Fibroblast of peridontal ligament (primary cell): ENCODE results near the gene ZSCAN12.

ENCODE experiments used
- DNase-seq: peaks from one replicate; pipeline ENCODE4 v3.0.0-alpha.2; 2010; ENCODE audit errors: extremely low read depth

Gene ZSCAN12

DNA sequence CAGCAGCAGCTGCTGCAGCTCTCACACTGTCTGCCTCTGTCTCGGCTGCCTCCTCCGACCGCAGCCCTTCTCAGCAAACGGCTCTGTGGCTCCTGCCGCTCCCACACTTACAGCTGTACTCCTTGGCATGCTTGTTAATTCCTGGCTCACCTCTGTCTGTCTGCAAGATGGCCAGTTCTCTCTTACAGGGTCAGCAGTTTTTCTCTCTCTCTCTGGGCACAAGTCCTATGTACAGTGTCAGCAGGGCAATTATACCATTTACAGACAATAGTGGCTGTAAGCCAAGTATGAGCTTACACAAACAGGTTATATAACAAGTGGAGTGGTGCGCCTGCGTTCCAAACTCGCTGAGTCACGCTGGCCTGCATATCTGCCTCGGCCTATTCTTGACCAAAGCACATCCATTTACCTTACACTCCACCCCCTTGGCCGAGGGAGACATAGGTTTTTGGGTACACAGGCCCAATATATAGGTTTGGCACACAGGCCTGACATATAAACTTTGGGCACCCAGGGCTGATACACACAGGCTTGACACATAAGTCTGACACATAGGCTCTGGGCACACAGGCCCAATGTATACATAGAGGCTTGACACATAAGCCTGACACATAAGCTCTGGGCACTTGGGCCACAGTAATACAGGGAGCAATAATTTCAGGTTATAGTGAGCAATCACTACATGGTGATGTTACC lies 45.4 kb downstream of the ZSCAN12 start:
- peak; percentile 31 for DNase-seq

DNA sequence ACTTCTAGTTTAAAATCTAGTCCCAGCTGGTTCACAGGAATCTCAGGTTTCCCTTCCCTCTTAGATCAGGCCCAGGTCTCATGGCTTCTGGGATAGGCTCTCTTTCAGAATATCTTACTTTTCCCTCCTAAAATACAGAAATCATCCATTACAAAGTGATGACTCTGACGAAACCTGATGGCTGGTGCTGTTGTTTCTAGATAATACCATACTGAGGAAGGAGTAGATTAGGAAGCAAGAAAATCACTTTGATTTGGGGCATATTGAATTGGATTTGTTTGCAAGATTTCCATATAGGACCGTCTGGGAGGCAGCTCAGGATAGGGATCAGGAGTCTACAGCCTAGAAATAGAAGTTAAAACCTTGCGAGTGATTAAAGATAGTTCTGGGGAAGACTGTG lies 46.2 kb downstream of the ZSCAN12 start:
- DNase-seq, result no peak

DNA sequence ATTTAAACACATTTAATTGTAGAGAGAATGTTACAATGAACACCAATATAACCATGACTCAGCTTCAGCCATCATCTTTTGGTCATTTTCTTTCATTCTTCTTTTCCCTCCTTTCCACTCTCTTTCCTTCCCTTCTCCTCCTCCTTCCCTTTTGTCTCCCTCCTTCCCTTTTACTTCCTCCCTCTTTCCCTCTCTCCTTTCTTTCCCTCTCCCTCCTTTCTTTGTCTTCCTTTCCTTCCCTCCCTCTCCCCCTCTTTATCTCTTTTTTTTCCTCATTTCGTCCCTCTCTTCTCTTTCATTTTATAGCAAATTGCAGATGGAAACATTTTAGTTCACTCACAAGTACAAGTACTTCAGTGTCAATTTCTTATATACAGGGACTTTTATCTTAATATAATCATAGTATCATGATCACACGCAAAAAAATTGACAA lies 48.0 kb downstream of the ZSCAN12 start:
- DNase-seq, result no peak

DNA sequence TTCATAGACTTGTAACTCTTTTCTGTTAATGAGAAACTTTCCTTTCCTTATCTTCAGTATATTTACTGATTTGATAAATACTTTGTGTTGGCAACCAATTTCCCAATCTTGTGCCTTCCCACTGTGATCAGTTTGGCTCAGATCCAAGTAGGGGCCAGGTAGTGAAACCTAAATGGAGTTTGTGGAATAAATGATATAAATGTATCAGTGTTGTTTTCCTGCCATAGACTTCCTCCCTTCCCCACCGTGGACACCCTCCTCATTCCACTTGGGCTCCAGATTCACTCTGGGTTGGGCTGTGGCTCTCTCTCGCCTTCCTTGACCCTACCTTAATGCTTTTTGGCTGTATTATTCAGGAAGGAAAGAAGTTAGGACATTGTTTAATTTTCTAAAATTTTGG lies 48.5 kb downstream of the ZSCAN12 start:
- no peak for DNase-seq

DNA sequence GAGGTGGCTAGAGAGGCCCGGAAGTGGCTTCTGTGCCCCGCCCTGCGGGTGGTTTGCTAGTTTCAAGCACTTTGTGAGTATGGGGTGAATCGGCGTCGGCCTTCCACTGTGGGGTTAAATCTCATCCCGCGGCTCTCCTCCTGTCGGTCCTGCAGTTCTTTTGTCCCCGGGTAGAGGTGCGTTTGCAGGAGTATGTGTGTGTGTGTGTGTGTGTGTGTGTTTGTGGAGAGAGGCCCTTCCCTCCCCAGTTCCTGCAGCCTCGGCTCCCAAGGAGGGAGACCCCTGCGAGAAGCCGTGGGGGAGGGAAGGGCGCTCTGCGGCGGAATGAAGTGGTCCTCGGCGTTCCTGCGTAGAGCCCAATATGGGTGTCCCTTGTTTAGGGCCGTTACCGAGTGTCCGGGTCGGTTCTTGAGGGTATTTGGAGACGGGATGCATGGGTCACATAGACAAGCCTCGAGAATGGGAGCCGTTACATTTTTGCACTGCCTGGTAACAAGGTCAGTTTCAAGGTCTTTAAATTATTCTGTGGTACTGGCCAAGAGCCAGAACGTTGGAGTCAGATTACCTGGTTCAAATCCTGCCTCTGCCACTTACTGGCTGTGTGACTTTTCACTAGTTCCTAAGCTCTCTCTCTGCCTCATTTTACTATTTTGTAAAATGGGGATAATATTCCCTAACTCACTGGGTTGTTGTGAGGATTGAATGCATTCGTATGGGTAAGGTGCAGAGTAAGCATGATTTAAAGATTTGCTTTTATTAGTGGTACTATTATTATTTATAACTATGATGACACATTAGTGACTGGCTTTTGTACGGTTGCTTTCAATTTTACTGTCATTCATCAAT lies 49.4 kb downstream of the ZSCAN12 start, which contains the start of gene ZKSCAN3:
TSS of gene ZKSCAN3 (plus strand) at position 56 of the 846 bp plus-strand sequence. CDS start 9,640 bp downstream, outside the sequence.
- DNase-seq, result peak; percentile 70

DNA sequence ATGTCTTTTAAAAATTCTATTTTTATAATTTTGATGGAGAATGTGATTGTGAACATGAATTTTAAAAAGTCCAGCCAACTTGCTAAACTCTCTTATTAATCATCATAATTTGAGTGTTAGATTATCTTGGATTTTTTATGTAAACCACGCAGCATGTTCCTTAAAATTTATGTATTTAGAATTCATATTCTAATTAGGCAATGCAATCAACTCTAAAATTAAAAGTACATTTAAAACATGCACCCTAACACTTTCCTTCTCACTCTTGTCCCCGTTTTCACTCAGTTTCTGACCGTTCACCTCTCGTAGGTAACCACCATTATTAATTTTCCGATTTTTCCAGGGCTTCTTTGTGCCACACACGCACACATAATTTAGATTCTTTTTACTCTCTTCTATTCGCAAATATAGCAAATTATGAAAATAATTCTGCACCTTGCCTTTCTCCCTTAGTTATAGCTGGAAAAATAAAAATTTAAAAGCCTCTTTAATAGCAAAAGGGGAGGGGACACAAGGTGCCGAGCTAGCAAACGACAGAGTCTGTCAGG lies 50.1 kb downstream of the ZSCAN12 start:
- DNase-seq, result no peak

DNA sequence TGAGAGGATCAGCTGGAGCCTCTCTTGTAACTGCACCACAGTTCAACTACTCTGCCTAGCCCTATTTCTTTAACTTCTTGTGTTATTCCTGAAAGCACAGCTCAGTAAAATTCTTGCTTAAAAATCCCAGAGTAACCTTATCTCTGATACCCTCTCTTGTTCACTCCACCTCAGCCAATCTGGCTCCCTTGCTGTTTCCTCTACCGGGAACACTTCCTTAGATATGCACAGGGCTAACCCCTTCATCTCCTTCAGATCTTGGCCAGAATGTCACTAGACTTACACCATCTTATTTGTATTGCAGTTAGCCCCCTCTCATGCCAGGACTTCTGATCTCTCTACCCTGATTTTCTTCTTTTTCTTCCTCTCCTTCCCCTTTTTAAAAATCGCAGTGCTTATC lies 52.4 kb downstream of the ZSCAN12 start:
- no peak for DNase-seq

DNA sequence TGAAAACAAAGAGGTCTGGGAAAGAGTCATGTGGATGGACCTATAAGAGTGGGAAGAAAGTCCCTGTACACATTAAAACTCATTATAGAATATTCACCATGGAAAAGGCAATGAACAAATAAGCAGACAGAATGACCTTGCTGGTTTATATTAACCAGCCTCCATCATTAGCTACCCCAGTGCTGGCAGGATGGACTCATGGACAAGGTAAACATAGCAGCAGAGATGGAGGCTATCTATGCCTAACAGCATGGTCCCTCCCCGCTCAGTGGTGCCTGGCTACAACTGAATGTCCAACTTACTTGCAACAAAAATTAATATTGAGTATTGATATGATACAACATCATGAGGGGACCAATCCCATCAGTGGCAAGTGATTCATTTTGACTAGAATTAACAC lies 54.3 kb downstream of the ZSCAN12 start:
- DNase-seq, result no peak

DNA sequence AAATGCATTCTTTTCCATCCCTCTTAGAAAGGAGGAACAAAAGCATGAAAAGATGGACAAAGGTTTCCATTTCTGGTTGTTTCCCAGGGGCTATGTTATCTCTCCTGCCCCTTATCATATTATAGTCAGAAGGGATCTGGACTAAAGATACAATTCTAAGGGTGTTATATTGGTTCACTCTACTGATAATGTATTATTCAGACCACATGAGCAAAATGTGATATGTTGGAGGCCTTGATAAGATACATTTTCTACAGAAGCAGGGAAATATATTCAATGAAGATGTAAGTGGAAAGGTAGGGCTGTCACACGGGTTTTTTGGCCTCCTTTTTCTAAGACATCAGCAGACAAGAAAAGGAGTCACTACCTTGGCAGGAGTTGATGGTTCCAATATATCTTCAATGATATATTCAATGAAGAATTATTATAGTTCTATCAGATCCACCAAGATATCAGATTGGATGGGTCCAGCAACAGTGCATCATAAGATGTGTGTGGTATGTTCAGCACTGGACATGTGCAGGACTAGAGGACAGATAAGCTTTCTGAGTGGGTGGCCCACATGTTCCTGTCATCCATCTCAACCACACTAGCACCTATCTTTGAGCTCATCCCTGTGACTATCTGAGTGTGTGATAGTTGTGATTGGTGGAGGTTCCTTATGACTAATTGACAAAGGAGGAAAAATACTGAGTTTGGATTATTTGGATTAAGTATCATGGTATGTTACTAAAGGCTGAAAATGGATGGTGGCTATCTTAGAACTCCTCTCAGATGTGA lies 55.5 kb downstream of the ZSCAN12 start:
- no peak for DNase-seq

DNA sequence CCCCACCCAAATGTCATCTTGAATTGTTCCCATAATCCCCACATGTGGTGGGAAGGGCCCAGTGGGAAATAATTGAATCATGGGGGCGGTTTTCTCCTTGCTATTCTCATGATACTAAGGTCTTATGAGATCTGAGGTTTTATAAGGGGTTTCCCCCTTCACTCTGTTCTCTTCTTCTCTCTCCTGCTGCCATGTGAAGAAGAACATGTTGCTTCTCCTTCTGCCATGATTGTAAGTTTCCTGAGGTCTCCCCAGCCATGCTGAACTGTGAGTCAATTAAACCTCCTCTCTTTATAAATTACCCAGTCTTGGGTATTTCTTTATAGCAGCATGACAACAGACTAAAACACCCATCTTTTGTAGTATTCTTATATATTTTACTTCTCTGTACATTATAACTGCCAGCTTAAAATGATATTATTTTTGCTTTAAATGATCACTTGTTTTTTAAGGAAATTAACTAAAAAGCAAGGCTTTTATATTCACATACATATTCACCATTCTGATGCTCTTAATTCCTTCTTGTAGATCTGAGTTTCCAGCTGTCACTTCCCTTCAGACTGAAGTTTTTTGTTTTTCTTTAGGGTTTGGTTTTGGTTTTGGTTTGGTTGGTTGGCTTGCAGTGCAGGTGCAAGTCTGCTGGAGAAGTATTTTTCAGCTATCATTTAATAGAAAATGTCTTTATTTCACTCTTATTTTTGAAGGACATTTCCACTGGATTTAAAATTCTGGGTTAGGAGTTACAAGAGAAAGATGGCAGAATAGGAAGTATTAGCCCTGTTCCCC lies 59.0 kb downstream of the ZSCAN12 start:
- no peak for DNase-seq

DNA sequence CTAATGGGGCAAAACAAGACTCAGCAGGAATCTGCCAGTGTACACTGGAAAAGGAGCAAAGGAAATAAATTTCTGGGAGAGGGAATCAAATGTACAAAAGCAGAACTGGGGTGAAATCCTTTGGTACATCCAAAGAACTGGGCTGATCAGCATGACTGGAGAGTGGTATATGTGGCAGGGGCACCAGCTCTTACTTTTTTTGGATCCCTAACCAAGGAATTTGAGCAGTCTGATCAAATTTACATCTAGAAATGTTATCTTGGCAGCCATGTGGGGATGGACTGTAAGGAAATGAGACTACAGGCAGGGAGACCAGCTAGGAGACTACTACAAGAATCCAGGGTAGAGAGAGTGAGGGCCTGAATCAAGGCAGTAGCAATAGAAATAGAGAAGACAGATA lies 62.4 kb downstream of the ZSCAN12 start:
- DNase-seq, result no peak

DNA sequence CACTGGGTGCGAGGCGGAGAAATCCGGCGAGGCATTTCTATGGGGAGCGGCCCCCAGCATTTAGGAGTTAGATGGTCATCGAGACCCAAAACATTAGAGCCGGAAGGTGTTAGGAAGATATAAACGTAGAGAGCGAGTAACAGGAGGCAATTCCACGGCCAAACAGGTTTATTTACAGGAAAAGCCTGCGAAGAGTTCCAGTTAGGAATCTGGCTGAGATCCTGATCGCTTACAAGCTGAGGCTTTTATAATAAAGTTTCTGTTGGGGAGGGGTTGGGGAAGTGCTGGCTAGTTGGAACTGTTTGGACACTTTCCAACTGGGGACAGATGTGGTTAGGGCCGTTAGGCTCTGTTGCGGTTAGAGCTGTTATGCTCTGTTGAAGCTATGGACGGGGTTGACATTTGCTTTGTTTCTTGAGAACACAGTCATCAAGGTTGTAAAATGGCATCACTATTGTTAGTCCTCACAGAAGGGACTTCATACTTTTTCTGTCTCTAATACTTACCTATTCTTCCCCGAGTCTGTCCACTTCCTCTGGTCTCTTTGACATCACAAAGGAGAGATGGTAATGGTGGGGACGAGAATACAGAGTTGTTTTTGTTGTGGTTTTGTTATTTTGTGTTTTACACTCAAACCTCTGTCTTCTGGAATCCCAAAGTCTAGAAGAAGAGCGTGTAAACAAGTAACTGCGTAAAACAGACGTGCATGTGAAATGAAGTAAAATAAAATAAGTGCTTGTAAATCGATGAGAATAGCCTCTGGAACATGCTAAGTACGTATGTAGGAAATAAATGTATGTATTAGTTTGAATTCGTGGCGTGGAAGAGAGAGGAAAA lies 63.0 kb downstream of the ZSCAN12 start:
- DNase-seq, result peak; percentile 38

DNA sequence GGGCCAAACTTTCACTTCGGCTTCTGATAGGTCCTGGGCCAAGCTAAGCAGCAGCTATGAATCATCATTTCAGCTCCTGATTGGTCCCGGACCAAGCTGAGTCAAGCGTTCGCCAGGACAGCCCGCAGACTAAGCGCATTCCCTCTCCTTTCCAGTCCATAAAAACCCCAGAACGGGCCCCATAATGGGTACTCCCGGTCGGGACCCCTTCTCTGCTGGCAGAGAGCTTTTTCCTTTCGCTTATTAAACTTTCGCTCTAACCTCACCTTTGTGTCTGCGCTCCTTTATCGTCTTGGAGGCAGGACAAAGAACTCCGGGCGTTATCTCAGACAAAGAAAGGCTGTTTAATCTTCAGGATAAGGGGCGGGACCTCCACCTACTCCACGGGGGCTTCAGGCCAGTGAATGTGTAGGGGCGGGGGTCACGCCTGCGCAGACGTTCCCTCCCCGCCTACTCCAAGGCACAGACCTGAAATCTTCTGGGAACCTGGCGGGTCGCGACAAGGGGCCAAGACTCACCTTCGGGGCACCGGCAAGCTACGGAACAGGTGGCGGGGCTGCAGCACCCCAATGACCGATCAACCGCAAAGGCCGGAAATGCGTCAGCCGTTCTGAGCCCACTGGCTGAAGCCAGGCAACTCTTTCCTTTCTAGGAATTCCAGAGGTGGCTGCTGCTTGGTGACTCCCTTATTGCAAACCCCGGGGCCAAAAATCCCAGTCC lies 63.8 kb downstream of the ZSCAN12 start, which contains the start of gene ZSCAN31:
TSS of gene ZSCAN31 (minus strand) at position 585 of the 720 bp plus-strand sequence. CDS start 6,465 bp downstream, outside the sequence.
- DNase-seq, result peak; percentile 99

DNA sequence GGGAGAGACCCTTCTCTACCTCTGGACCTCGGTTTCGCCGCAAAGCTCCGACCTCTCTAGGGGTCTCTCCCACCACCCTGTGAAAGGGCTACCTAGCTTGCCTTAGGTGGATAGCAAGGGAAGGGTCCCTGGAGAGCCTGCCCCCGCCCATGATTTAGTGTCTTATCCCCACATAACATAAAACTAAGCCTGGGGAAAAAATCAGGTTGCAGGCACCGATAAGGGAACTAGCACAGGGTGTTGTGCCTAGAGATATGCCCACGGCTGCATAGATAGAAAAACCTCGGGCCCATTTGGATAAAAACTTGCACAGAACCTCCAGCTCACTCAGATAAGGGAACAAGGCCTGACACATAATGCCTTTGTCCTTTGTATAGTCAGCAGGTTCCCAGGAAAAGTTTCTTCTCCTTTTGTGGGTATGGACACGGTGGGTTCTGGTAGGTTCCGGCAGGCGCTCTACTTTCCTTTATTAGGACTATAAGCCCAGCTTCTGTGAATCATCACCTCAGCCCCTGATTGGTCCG lies 64.4 kb downstream of the ZSCAN12 start:
- no peak for DNase-seq

DNA sequence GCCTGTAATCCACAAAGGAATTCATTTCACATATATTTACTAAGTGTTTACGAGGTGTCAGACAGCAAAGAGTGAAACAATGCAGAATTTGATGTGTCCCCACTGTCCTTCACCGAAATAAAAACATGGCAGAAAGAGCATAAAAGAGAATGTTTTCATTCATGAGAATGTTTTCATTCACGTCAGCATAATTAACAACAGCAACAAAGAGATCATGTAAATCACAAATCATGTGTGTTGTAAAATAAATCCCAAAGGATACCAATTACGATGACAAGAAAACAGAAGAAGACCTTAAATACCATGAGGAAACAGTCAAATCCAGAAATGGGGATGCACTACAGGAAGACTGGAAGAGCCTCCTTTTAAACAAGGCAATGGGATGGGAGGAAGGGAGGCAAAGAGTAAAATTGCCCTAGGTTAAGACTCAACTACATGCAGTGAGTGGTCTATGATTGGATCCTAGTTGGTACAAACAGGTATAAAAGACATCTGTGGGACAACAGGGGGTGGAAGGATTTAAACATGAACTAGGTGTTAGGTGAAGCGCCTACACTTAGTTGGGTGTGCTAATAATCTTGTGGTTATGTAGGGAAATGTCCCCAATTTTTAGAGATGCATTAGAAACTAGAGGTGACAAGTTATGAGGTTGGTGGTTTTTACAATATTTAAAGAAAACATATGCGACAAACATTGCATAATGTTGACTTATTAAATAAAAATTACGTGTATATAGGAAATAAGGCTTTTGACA lies 65.1 kb downstream of the ZSCAN12 start:
- no peak for DNase-seq

DNA sequence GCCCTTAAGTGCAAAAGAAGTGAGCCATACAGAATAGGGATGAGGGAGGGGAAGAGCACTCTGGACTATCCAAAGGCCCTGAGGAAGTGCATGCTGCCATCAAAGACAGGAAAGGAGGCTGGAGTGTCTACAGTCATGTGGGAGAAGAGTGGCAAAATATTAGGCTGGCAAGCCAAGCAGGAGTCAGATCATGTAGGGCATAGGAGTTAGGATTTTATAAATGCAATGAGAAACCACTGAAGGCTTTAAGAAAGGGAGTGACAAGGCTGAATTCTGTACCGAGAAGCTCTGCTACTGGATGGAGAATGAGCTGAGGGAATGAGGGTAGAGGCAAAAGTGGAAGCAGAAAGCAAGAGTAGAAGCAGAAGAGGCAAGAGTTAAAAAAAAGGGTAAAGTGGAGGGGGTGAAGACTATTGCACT lies 65.9 kb downstream of the ZSCAN12 start:
- DNase-seq, result no peak

DNA sequence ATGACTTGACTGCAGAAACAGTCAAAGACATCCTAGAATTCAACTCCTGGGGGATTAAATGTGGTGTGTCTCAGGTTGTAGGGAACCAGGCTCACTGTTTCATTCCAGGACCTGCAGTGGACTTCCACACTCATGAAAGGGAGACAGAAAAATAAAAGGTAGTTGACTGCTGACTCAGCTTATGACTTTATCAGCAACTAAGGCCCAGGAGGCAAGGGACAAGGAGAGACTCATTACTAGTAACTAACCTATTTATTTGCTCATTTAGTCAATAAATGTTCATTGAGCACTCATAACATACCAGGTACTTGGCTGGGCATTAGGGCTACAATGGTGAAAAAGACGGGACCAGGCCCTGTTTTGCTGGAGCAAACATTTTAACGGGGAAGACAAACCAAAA lies 66.5 kb downstream of the ZSCAN12 start:
- DNase-seq, result no peak

DNA sequence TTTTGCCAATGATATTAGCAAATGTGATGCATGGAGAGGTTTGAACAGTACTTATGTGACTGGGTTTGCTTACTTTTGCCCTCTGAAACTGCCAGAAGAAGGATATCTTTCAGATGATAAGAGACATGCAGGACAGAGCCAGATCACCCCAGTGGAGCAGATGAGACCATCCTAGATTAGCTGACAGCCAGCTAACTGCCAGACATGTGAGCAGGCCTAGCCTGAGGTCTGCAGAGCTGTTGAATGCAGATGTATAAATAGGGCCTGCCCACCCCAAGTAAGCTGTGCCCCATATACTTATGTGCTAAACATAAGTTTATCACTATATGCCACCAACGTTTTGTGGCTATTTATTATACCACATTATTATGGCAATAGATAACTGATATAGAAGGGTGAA lies 69.5 kb downstream of the ZSCAN12 start:
- DNase-seq, result no peak
